IMR-90 (cell line): ENCODE measurements around the gene ZBTB32. TPM values are rescaled to one million over a fixed set of nuclear protein-coding genes. Genes with fewer than 3 reads are reported as not detected.

ENCODE experiments used
- ATAC-seq: fragments of 200-7000 bp; cut with Tn5 transposase; 2 replicates; pipeline ENCODE4 v1.9.1; 2020; ENCODE audit warnings: low read depth, mild to moderate bottlenecking, moderate library complexity
- BruUV-seq: library from RNA; stranded (reverse); fragments of 400-500 nt; replicated peaks from 2 replicates; lab custom pipeline; 2021; lab: Mats Ljungman, UMichigan
- CTCF ChIA-PET: fragments of 300-600 bp; formaldehyde crosslinking; extraction: SDS; loops from one replicate; lab custom pipeline; 2021; ENCODE audit warnings: antibody characterized with exemption; lab: Yijun Ruan, JAX
- POLR2A ChIA-PET: fragments of 300-600 bp; sonication (Branson Sonifier 250); formaldehyde crosslinking; loops from one replicate; lab custom pipeline; 2022; ENCODE audit warnings: antibody characterized with exemption; ENCODE audit not compliant: unreplicated experiment; lab: Charles Lee
- DNase-seq: peaks from one replicate; pipeline ENCODE4 v3.0.0; 2013
- H2AFZ ChIP-seq: replicated peaks from 2 replicates; pipeline ENCODE3; 2013; ENCODE audit warnings: low read length, mild to moderate bottlenecking; ENCODE audit not compliant: poor library complexity
- H2AK5ac ChIP-seq: 2 replicates; pipeline ENCODE4 v1.6.1; 2013; ENCODE audit warnings: low read depth, low read length, inconsistent platforms
- H2AK9ac ChIP-seq: replicated peaks from 2 replicates; pipeline ENCODE3; 2013; ENCODE audit warnings: mild to moderate bottlenecking, low read depth, low read length, moderate library complexity; ENCODE audit not compliant: poor library complexity
- H2BK120ac ChIP-seq: 2 replicates; pipeline ENCODE4 v1.6.1; 2013; ENCODE audit warnings: low read depth, low read length, inconsistent platforms
- H2BK15ac ChIP-seq: 3 replicates; pipeline ENCODE4 v1.6.1; 2013; ENCODE audit warnings: low read depth, low read length, inconsistent platforms
- H2BK20ac ChIP-seq: 2 replicates; pipeline ENCODE4 v1.6.1; 2013; ENCODE audit warnings: low read depth, mild to moderate bottlenecking, inconsistent platforms, low read length, moderate library complexity
- H2BK5ac ChIP-seq: 2 replicates; pipeline ENCODE4 v1.6.1; 2013; ENCODE audit warnings: mild to moderate bottlenecking, low read depth, low read length, inconsistent platforms; ENCODE audit not compliant: poor library complexity, severe bottlenecking
- H3K14ac ChIP-seq: replicated peaks from 2 replicates; pipeline ENCODE4 v1.6.1; 2013; ENCODE audit warnings: low read depth, low read length, inconsistent platforms
- H3K18ac ChIP-seq: 2 replicates; pipeline ENCODE4 v1.6.1; 2013; ENCODE audit warnings: low read depth, low read length, control low read depth
- H3K23ac ChIP-seq: 2 replicates; pipeline ENCODE4 v1.6.1; 2013; ENCODE audit warnings: low read depth, low read length, inconsistent platforms
- H3K27ac ChIP-seq: 2 replicates; pipeline ENCODE4 v1.5.1; 2013; ENCODE audit warnings: mild to moderate bottlenecking, control low read depth, low read length; ENCODE audit not compliant: insufficient read depth
- H3K27me3 ChIP-seq: 2 replicates; pipeline ENCODE4 v1.6.1; 2013; ENCODE audit warnings: low read length; ENCODE audit not compliant: control insufficient read depth, insufficient read depth
- H3K36me3 ChIP-seq: 2 replicates; pipeline ENCODE4 v1.6.1; 2013; ENCODE audit warnings: low read length, mixed read lengths; ENCODE audit not compliant: control insufficient read depth, insufficient read depth
- H3K4ac ChIP-seq: 2 replicates; pipeline ENCODE4 v1.6.1; 2013; ENCODE audit warnings: low read depth, low read length, inconsistent platforms
- H3K4me1 ChIP-seq: 2 replicates; pipeline ENCODE4 v1.6.1; 2013; ENCODE audit warnings: low read length, mixed read lengths; ENCODE audit not compliant: control insufficient read depth, insufficient read depth
- H3K4me2 ChIP-seq: 2 replicates; pipeline ENCODE4 v1.6.1; 2013; ENCODE audit warnings: low read depth, mild to moderate bottlenecking, control low read depth, low read length, moderate library complexity
- H3K4me3 ChIP-seq: 2 replicates; pipeline ENCODE4 v1.5.1; 2013; ENCODE audit warnings: low read depth, mild to moderate bottlenecking, control low read depth, low read length, moderate library complexity; ENCODE audit not compliant: insufficient read depth
- H3K56ac ChIP-seq: 2 replicates; pipeline ENCODE4 v1.6.1; 2013; ENCODE audit warnings: low read length, inconsistent platforms; ENCODE audit not compliant: insufficient read depth; ENCODE audit errors: extremely low read depth
- H3K79me1 ChIP-seq, 2 experiments: 2 replicates each; pipeline ENCODE4 v1.6.1; 2013; ENCODE audit warnings: low read length in 2 of 2, inconsistent platforms in 1 of 2, low read depth in 1 of 2
- H3K9ac ChIP-seq: 2 replicates; pipeline ENCODE4 v1.6.1; 2013; ENCODE audit warnings: low read depth, low read length, control low read depth
- H3K9me1 ChIP-seq: 2 replicates; pipeline ENCODE4 v1.6.1; 2013; ENCODE audit warnings: low read length, inconsistent platforms; ENCODE audit not compliant: insufficient read depth
- H3K9me3 ChIP-seq: 2 replicates; pipeline ENCODE4 v1.6.1; 2013; ENCODE audit warnings: low read length; ENCODE audit not compliant: control insufficient read depth, insufficient read depth
- H4K20me1 ChIP-seq: 2 replicates; pipeline ENCODE4 v1.6.1; 2013; ENCODE audit warnings: low read length, inconsistent platforms; ENCODE audit not compliant: insufficient read depth
- H4K5ac ChIP-seq: 2 replicates; pipeline ENCODE4 v1.6.1; 2013; ENCODE audit warnings: mild to moderate bottlenecking, low read depth, low read length, control low read depth
- H4K8ac ChIP-seq, 2 experiments: 2 replicates each; pipeline ENCODE4 v1.6.1; 2013; ENCODE audit warnings: low read depth in 2 of 2, low read length in 2 of 2, control low read depth in 1 of 2, inconsistent platforms in 1 of 2
- H4K91ac ChIP-seq: 2 replicates; pipeline ENCODE4 v1.6.1; 2013; ENCODE audit warnings: low read depth, low read length, inconsistent platforms; ENCODE audit not compliant: insufficient read depth
- BHLHE40 ChIP-seq: fragments of 150-350 bp; IDR thresholded peaks from 2 replicates; pipeline ENCODE4 v1.6.1; 2016; ENCODE audit warnings: mild to moderate bottlenecking, low read depth, low read length
- CEBPB ChIP-seq: IDR thresholded peaks from 2 replicates; pipeline ENCODE4 v1.6.1; 2012; ENCODE audit warnings: low read depth, low read length, improper control_type of control experiment
- CHD1 ChIP-seq: IDR thresholded peaks from 2 replicates; pipeline ENCODE4 v1.6.1; 2012; ENCODE audit warnings: low read depth, low read length, improper control_type of control experiment
- CTCF ChIP-seq: conservative IDR thresholded peaks from 2 replicates; pipeline ENCODE4 v1.5.1; 2012; ENCODE audit warnings: mild to moderate bottlenecking, low read depth, low read length, improper control_type of control experiment
- ELK1 ChIP-seq: fragments of 150-350 bp; IDR thresholded peaks from 2 replicates; pipeline ENCODE4 v1.6.1; 2016; ENCODE audit warnings: low read depth, mild to moderate bottlenecking, low read length, moderate library complexity, borderline replicate concordance
- FOS ChIP-seq: fragments of 150-350 bp; IDR thresholded peaks from 2 replicates; pipeline ENCODE4 v1.6.1; 2016; ENCODE audit warnings: low read depth, low read length
- MAFK ChIP-seq: IDR thresholded peaks from 2 replicates; pipeline ENCODE4 v1.6.1; 2012; ENCODE audit warnings: low read depth, low read length, improper control_type of control experiment
- MAZ ChIP-seq: IDR thresholded peaks from 2 replicates; pipeline ENCODE4 v1.6.1; 2012; ENCODE audit warnings: low read depth, mild to moderate bottlenecking, low read length, improper control_type of control experiment, moderate library complexity, borderline replicate concordance
- MXI1 ChIP-seq: IDR thresholded peaks from 2 replicates; pipeline ENCODE4 v1.6.1; 2012; ENCODE audit warnings: low read depth, mild to moderate bottlenecking, low read length, moderate library complexity, borderline replicate concordance
- NFE2L2 ChIP-seq: fragments of 150-350 bp; IDR thresholded peaks from 2 replicates; pipeline ENCODE4 v1.6.1; 2016; ENCODE audit warnings: low read depth, mild to moderate bottlenecking, low read length
- POLR2A ChIP-seq: IDR thresholded peaks from 2 replicates; pipeline ENCODE4 v1.6.1; 2012; ENCODE audit warnings: mild to moderate bottlenecking, low read depth, low read length
- RAD21 ChIP-seq: IDR thresholded peaks from 2 replicates; pipeline ENCODE4 v1.6.1; 2012; ENCODE audit warnings: low read length, improper control_type of control experiment
- RFX5 ChIP-seq: IDR thresholded peaks from 2 replicates; pipeline ENCODE4 v1.8.0; 2012; ENCODE audit warnings: low read depth, mild to moderate bottlenecking, low read length, moderate library complexity
- SMC3 ChIP-seq: fragments of 150-350 bp; IDR thresholded peaks from 2 replicates; pipeline ENCODE4 v1.6.1; 2016; ENCODE audit warnings: low read depth, mild to moderate bottlenecking, antibody characterized with exemption, low read length, moderate library complexity
- WGBS, 2 experiments: methylation state at CpG; one replicate each; pipeline versions ENCODE4 v1.1.5 to v1.1.7; 2013; ENCODE audit warnings: missing lambda C conversion rate in 2 of 2; ENCODE audit not compliant: insufficient read length in 1 of 2; ENCODE audit errors: extremely low coverage in 2 of 2; 5-methylcytosine and 5-hydroxymethylcytosine counted together
- dilution Hi-C: fragments of 300-500 bp; cut with HindIII; formaldehyde crosslinking; loops from one replicate; pipeline ENCODE4 v1.14.3; 2018; ENCODE audit warnings: low sequenced_read_pairs; ENCODE audit not compliant: unreplicated experiment
- in situ Hi-C: fragments of 300-500 bp; cut with MboI; formaldehyde crosslinking; loops from 3 replicates; pipeline ENCODE4 v1.14.3; 2019; ENCODE audit warnings: low sequenced_read_pairs, inconsistent platforms, mixed read lengths
- intact Hi-C: fragments of 100-400 bp; cut with micrococcal nuclease; formaldehyde crosslinking; loops from 2 replicates; pipeline ENCODE4 v1.10.0; 2022
- polyA plus RNA-seq, 3 experiments: library from polyadenylated mRNA; depleted of rRNA; stranded (reverse); fragments of >200 nt; gene quantifications; 2 replicates each; pipeline ENCODE4 v1.2.3, GENCODE V29; 2012; ENCODE audit warnings: low replicate concordance in 1 of 3
- total RNA-seq: library from RNA; depleted of rRNA; stranded (reverse); fragments of >200 nt; gene quantifications from 2 replicates; pipeline ENCODE4 v1.2.3, GENCODE V29; 2012
- TF ChIP-seq, protein P1 (sequence below): fragments of 150-350 bp; IDR thresholded peaks from 2 replicates; pipeline ENCODE4 v1.6.1; 2017; ENCODE audit warnings: mild to moderate bottlenecking, antibody characterized with exemption, low read length, low read depth

Gene ZBTB32
- total and polyA plus RNA-seq, 2 of the 4 experiments (the other 2 are of a cell fraction), result not detected

DNA sequence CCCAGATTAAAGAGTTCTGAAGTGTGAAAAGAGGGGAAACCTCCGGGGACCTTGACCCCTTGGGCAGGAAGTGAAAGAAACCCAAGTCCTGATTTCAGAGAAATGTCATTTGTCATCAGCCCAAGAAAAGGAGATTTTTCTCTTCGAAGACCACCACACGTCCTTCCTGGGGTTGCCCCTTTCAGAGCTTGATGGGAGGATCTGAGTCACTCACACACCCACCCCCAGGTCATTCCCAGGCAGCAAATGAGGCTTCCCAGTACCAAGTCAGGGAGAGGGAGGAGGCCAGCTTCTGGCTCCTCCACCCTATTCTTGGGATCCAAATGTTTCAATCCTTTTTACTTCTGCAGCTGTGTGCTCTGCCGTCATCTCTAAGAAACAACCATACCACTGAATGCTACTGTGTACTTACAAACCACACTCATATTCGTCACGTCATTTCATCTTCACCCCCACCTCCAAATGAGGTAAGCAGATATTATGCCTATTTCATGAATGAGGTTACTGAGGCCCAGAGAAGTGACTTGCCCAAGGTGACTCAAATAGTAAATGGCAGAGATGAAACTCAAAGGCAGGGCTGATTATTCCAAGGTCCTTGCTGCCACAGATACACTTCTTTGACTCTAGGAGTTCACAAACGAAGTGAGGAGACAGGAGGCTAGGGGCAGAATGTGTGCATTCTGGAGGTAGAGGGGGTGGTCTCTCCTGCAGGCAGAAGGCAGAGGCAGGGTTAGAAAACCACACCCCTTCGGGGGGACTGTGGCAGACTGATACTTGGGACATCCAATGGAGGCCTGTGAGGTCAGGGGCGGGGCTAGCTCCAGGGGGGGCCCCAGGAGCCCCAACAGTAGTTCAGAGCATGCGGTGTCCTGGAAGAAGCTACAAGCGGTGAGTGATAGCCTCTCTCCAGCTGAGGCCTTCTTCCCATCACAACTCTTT lies 8.5 kb downstream of the ZBTB32 start:
- no peak overlapping the region for H2BK15ac ChIP-seq
- no TSS peak for BruUV-seq
- no peak overlapping the region for H3K4me2 ChIP-seq
- ChIA-PET POLR2A (no interaction called here), CTCF (no interaction called here)
- in situ Hi-C loops, result no loop called here
- H3K9ac ChIP-seq, result no peak overlapping the region
- H3K4me1 ChIP-seq, result peaks cover 8% of the 10 kb centered on the region
- no peak for ATAC-seq
- no peaks in the 10 kb centered on the region for H4K20me1 ChIP-seq
- peaks cover 0 to 10% of the 10 kb centered on the region in 2 experiments; a peak in 1 of 4 replicates for H3K79me1 ChIP-seq
- DNase-seq, result no peak
- no peaks in the 10 kb centered on the region for H3K9me1 ChIP-seq
- no peaks in the 10 kb centered on the region for H3K36me3 ChIP-seq
- intact Hi-C loops, result no loop called here
- H3K56ac ChIP-seq, result no peak overlapping the region
- H3K9me3 ChIP-seq, result no peaks in the 10 kb centered on the region
- no peak overlapping the region for H2BK5ac ChIP-seq
- H3K27me3 ChIP-seq, result no peaks in the 10 kb centered on the region
- H3K23ac ChIP-seq, result no peak overlapping the region
- no peak overlapping the region for H3K4ac ChIP-seq
- H3K27ac ChIP-seq, result no peak overlapping the region
- H4K91ac ChIP-seq, result no peak overlapping the region
- no peak overlapping the region for H4K5ac ChIP-seq
- no peak overlapping the region for H3K14ac ChIP-seq
- no peak overlapping the region for H4K8ac ChIP-seq
- H2BK120ac ChIP-seq, result no peak overlapping the region
- no peak overlapping the region for H2BK20ac ChIP-seq
- H3K18ac ChIP-seq, result no peak overlapping the region
- H2AK5ac ChIP-seq, result no peak overlapping the region
- H2AK9ac ChIP-seq, result no peak overlapping the region
- H3K4me3 ChIP-seq, result no peak overlapping the region
- WGBS, 2 experiments, result 67% methylated on average over 1 of the region's 11 CpGs; no CpG with 5 or more reads in 1 of the 2 experiments
- dilution Hi-C loops, result no loop called here
- H2AFZ ChIP-seq, result no peak overlapping the region
- no peak for TF ChIP-seq POLR2A
- TF ChIP-seq, protein P1, sequence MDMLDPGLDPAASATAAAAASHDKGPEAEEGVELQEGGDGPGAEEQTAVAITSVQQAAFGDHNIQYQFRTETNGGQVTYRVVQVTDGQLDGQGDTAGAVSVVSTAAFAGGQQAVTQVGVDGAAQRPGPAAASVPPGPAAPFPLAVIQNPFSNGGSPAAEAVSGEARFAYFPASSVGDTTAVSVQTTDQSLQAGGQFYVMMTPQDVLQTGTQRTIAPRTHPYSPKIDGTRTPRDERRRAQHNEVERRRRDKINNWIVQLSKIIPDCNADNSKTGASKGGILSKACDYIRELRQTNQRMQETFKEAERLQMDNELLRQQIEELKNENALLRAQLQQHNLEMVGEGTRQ, result no peak
- no peak for TF ChIP-seq MAZ
- TF ChIP-seq ELK1, result no peak
- TF ChIP-seq MXI1, result no peak
- no peak for TF ChIP-seq FOS
- no peak for TF ChIP-seq MAFK
- TF ChIP-seq NFE2L2, result no peak
- TF ChIP-seq CEBPB, result no peak
- no peak for TF ChIP-seq RFX5
- no peak for TF ChIP-seq RAD21
- no peak for TF ChIP-seq CTCF
- no peak for TF ChIP-seq SMC3
- no peak for TF ChIP-seq BHLHE40
- TF ChIP-seq CHD1, result no peak
